Adrenal gland (tissue), 12 donors: ENCODE data around the gene RELN. TPM values are rescaled to one million over a fixed set of nuclear protein-coding genes. Genes with fewer than 3 reads are reported as not detected.

Source experiments
- DNase-seq, 7 donors: peaks; one replicate each; pipeline ENCODE4 v3.0.0-alpha.2; 2019 to 2020
- H3K27ac ChIP-seq, 5 donors: fragments of 200-600 bp; sonication (generic) in 4 of 5; 1 replicate in 3 of 5; 2 replicates in 2 of 5; pipeline versions ENCODE4 v1.5.1 to v1.8.0; 2016 to 2020; ENCODE audit warnings: mild to moderate bottlenecking in 1 of 5
- H3K27me3 ChIP-seq: fragments of 200-600 bp; 2 replicates; pipeline ENCODE4 v1.8.0; 2021
- H3K36me3 ChIP-seq, 2 donors: fragments of 200-600 bp; replicated peaks in 1 of 2; 1 replicate in 1 of 2; 2 replicates in 1 of 2; pipeline versions ENCODE4 v1.5.1 to v1.8.0; 2018 to 2022
- H3K4me1 ChIP-seq, 2 donors: fragments of 200-600 bp; replicated peaks in 1 of 2; 1 replicate in 1 of 2; 2 replicates in 1 of 2; pipeline versions ENCODE4 v1.5.1 to v1.8.0; 2018 to 2021
- H3K4me3 ChIP-seq, 4 donors: fragments of 200-600 bp; sonication (generic) in 3 of 4; one replicate each; pipeline ENCODE4 v1.5.1; 2016 to 2018
- H3K9me3 ChIP-seq, 3 donors: fragments of 200-600 bp; sonication (generic) in 1 of 3; replicated peaks in 1 of 3; 1 replicate in 2 of 3; 2 replicates in 1 of 3; pipeline versions ENCODE4 v1.5.1 to v1.8.0; 2016 to 2021
- POLR2A ChIP-seq, 2 donors: fragments of 450-650 bp; IDR thresholded peaks; one replicate each; pipeline ENCODE4 v1.6.1; 2017; ENCODE audit warnings: antibody characterized with exemption in 2 of 2, mild to moderate bottlenecking in 2 of 2, moderate library complexity in 1 of 2
- WGBS, 4 donors: extraction: QIAGEN DNeasy Blood & Tissue Kit in 2 of 4; methylation state at CpG; one replicate each; pipeline versions ENCODE4 v1.1.5 to v1.1.7; 2013 to 2017; 5-methylcytosine and 5-hydroxymethylcytosine counted together
- intact Hi-C, 2 donors: fragments of 100-400 bp; cut with DNase I; formaldehyde crosslinking; loops; one replicate each; pipeline versions ENCODE4 v1.14.1 to v1.15.0; 2022 to 2023
- polyA plus RNA-seq, 3 donors: library from polyadenylated mRNA; stranded (reverse); fragments of 200-250 nt in 2 of 3; fragments of 350-450 nt in 1 of 3; fragmentation: Illumina TruSeq in 1 of 3; extraction: RNeasy Lipid Tissue Mini Kit (QIAGEN cat#74804) in 1 of 3; gene quantifications; one replicate each; pipeline ENCODE4 v1.2.3, GENCODE V29; 2013 to 2014
- total RNA-seq, 9 donors: library from RNA; depleted of rRNA in 4 of 9; stranded (reverse); fragments of >200 nt in 4 of 9; fragments of 120-200 nt in 1 of 9; fragmentation: NEBNext Ultra II Directional in 1 of 9; extraction: Animal tissue kit (Norgen Biotek cat#: 25700) in 1 of 9; gene quantifications; one replicate each; pipeline versions ENCODE4 v1.1.0 to v1.2.4, GENCODE V29; 2013 to 2023
- TF ChIP-seq, protein P1 (sequence below), 6 experiments: fragments of 450-650 bp in 4 of 6; fragments of 200-600 bp in 2 of 6; sonication (generic) in 1 of 6; IDR thresholded peaks; 1 replicate in 5 of 6; 2 replicates in 1 of 6; pipeline versions ENCODE4 v1.5.1 to v1.8.0; 2016 to 2021; ENCODE audit warnings: antibody characterized with exemption in 6 of 6, mild to moderate bottlenecking in 2 of 6, moderate library complexity in 1 of 6
- donor health status: healthy with polysubstance abuse.
- donor health status: Bipolar disorder and iron deficiency.
- donor health status: DM: yes; HTN: yes; CAD: no.
- donor health status: DM: no; HTN: no; CAD: no.
- donor health status: DM: no; HTN: no; CAD: no.
- donor health status: DM: yes; HTN: yes; CAD: no.

RELN gene
- total and polyA plus RNA-seq, 12 donors, result 0.88 to 7.9 (median 2.3) TPM

DNA sequence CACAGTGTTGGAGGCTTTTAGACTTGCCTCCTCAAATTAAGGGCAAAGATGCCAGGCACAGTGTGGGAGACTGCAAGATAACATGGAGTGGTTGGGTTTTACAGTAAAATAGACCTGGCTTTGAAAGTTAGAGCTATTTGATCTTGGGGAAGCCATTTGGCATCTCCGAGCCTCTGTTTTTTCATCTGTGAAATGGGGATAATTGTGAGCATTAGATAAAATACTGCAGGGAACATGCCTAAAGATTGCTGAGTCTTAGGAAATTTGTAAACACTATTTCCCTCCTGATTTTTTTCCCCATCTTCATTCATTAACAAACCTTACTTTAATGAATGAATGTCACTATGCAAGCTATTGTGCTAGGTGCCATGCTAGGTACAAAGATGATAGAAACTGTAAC lies 302.2 kb downstream of the RELN start:
- no peak overlapping the region for H3K27ac ChIP-seq
- no peak for TF ChIP-seq POLR2A (IDR thresholded peaks at IDR 0.05)
- TF ChIP-seq, protein P1, sequence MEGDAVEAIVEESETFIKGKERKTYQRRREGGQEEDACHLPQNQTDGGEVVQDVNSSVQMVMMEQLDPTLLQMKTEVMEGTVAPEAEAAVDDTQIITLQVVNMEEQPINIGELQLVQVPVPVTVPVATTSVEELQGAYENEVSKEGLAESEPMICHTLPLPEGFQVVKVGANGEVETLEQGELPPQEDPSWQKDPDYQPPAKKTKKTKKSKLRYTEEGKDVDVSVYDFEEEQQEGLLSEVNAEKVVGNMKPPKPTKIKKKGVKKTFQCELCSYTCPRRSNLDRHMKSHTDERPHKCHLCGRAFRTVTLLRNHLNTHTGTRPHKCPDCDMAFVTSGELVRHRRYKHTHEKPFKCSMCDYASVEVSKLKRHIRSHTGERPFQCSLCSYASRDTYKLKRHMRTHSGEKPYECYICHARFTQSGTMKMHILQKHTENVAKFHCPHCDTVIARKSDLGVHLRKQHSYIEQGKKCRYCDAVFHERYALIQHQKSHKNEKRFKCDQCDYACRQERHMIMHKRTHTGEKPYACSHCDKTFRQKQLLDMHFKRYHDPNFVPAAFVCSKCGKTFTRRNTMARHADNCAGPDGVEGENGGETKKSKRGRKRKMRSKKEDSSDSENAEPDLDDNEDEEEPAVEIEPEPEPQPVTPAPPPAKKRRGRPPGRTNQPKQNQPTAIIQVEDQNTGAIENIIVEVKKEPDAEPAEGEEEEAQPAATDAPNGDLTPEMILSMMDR (IDR thresholded peaks at IDR 0.05), result no peak
- 79 to 100% (median 97%) methylated on average over 1 of the region's 1 CpG for WGBS, 4 donors
- no peak for DNase-seq
- H3K27me3 ChIP-seq, result no peaks in the 10 kb centered on the region
- H3K4me1 ChIP-seq, result no peaks in the 10 kb centered on the region
- H3K36me3 ChIP-seq, result no peaks in the 10 kb centered on the region
- intact Hi-C loops, result no loop called here
- H3K9me3 ChIP-seq, result no peaks in the 10 kb centered on the region
- H3K4me3 ChIP-seq, result no peak overlapping the region

DNA sequence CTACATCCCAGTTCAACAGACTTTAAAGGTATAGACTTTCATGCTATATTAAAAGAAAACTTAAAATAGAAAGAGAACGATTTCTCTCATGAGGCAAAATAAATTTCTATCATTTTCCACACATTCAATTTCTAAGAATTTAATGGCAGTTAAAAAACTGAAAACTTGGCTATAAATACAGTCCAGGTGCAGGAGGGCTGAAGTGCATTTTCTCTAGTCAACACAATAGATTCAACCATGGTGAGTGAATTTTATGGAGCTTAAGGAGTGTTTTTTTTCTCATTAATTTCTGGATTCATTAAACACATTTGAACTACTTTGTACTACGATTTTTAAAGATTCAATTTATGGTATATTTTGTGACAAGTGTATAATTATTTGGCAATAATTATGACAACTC lies 302.7 kb downstream of the RELN start:
- intact Hi-C loops, result no loop called here
- no peak for DNase-seq
- H3K4me1 ChIP-seq, result no peaks in the 10 kb centered on the region
- no peak for TF ChIP-seq POLR2A (IDR thresholded peaks at IDR 0.05)
- TF ChIP-seq, protein P1 (IDR thresholded peaks at IDR 0.05), result no peak
- no peak overlapping the region for H3K27ac ChIP-seq
- no peak overlapping the region for H3K4me3 ChIP-seq
- no peaks in the 10 kb centered on the region for H3K27me3 ChIP-seq
- no peaks in the 10 kb centered on the region for H3K9me3 ChIP-seq
- WGBS, 4 donors, result 48 to 62% (median 54%) methylated on average over 2 of the region's 2 CpGs
- no peaks in the 10 kb centered on the region for H3K36me3 ChIP-seq

DNA sequence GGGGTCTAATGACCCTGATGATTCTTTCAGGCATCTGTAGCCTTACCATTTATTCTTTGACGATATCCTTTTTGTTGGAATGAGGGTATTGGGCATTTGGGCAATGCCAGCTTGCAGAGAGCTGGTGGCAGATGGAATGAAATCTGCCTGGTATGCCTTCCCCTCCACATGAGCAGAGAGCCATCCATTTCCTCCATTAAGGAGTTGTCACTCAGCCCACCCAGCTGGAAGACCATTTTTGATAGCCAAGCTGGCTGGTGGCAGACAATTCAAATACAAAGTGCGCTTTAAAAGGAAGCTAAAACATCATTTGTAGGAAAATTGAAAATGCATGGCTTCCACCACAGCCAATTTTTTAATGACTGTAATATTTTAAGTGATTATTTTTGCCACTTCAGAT lies 303.4 kb downstream of the RELN start:
- intact Hi-C loops, result no loop called here
- 70 to 88% (median 77%) methylated on average over 2 of the region's 2 CpGs for WGBS, 4 donors
- no peaks in the 10 kb centered on the region for H3K27me3 ChIP-seq
- H3K4me3 ChIP-seq, result no peak overlapping the region
- H3K36me3 ChIP-seq, result no peaks in the 10 kb centered on the region
- no peak for DNase-seq
- H3K4me1 ChIP-seq, result no peaks in the 10 kb centered on the region
- H3K9me3 ChIP-seq, result no peaks in the 10 kb centered on the region
- no peak overlapping the region for H3K27ac ChIP-seq
- TF ChIP-seq, protein P1 (IDR thresholded peaks at IDR 0.05), result no peak
- TF ChIP-seq POLR2A (IDR thresholded peaks at IDR 0.05), result no peak

DNA sequence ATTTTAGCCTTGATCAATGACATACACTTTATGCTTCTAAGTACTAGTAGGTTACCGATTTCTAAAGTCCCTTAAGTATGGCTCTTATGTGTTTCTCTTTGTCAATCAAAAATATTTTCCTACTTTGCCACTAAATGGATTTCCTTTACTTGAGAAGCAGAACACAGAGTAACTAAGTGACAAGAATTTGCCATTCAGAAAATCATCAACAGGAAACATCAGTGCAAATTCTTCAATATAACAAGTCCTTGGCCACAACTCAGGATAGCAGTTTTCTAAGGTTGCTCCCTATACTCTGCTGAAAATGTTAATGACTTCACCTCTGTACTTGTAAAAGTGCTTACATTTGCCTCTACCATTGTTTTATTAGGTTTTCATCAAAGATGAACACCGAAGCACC lies 303.8 kb downstream of the RELN start:
- no peak for TF ChIP-seq POLR2A (IDR thresholded peaks at IDR 0.05)
- TF ChIP-seq, protein P1 (IDR thresholded peaks at IDR 0.05), result no peak
- 73 to 82% (median 77%) methylated on average over 2 of the region's 2 CpGs for WGBS, 4 donors
- DNase-seq, result no peak
- intact Hi-C loops, result no loop called here
- Histone ChIP-seq H3K36me3 (no peaks in the 10 kb centered on the region), H3K9me3 (no peaks in the 10 kb centered on the region), H3K4me3 (no peak overlapping the region), H3K27me3 (no peaks in the 10 kb centered on the region), H3K27ac (no peak overlapping the region), H3K4me1 (no peaks in the 10 kb centered on the region)
